Measurements from ENCODE around the gene ING3. TPM values are rescaled to one million over a fixed set of nuclear protein-coding genes. Genes with fewer than 3 reads are reported as not detected.

The ING3 gene
- total and polyA plus RNA-seq, 9 of the 15 experiments (the other 6 are each of a cell fraction or from before 2014, with no cell fraction given): 22.8 to 233 (median 50.4) TPM

- TF ChIP-seq ZBTB9 (CRISPR knock-in tag; IDR thresholded peaks at IDR 0.05) (0 out of 2 replicates have a peak, but pooled peaks have one; percentile 14), U2AF1 (optimal IDR thresholded peaks at IDR 0.05; ENCODE audit: low read depth, low read length) (no peak), CBFB (CRISPR knock-in tag; IDR thresholded peaks at IDR 0.05) (no peak), ZBTB7A (IDR thresholded peaks at IDR 0.05; ENCODE audit: borderline replicate concordance, control insufficient read depth, low read depth, low read length) (no peak), DIDO1 (tag; IDR thresholded peaks at IDR 0.05; ENCODE audit: low read depth) (no peak), PHF8 (IDR thresholded peaks at IDR 0.05; ENCODE audit: borderline replicate concordance, low read length) (no peak), ZNF12 (CRISPR knock-in tag; IDR thresholded peaks at IDR 0.05) (no peak), IRF2 (CRISPR knock-in tag; IDR thresholded peaks at IDR 0.05) (no peak), TRIM24 (IDR thresholded peaks at IDR 0.05) (0 out of 4 replicates have a peak, but pooled peaks have one; percentile 33 to 35), E2F3 (CRISPR knock-in tag; IDR thresholded peaks at IDR 0.05) (no peak), KHSRP (IDR thresholded peaks at IDR 0.05) (peak; percentile 67; the same call in 1 of the 2 replicates), BCOR (IDR thresholded peaks at IDR 0.05) (no peak), BACH1 (tag; IDR thresholded peaks at IDR 0.05) (no peak), ZNF507 (tag; conservative IDR thresholded peaks at IDR 0.05) (no peak), RFX7 (CRISPR knock-in tag; IDR thresholded peaks at IDR 0.05) (no peak), ZBTB2 (IDR thresholded peaks at IDR 0.05) (peak; percentile 43; the same call in 1 of the 2 replicates)
- TF ChIP-seq, protein P1, sequence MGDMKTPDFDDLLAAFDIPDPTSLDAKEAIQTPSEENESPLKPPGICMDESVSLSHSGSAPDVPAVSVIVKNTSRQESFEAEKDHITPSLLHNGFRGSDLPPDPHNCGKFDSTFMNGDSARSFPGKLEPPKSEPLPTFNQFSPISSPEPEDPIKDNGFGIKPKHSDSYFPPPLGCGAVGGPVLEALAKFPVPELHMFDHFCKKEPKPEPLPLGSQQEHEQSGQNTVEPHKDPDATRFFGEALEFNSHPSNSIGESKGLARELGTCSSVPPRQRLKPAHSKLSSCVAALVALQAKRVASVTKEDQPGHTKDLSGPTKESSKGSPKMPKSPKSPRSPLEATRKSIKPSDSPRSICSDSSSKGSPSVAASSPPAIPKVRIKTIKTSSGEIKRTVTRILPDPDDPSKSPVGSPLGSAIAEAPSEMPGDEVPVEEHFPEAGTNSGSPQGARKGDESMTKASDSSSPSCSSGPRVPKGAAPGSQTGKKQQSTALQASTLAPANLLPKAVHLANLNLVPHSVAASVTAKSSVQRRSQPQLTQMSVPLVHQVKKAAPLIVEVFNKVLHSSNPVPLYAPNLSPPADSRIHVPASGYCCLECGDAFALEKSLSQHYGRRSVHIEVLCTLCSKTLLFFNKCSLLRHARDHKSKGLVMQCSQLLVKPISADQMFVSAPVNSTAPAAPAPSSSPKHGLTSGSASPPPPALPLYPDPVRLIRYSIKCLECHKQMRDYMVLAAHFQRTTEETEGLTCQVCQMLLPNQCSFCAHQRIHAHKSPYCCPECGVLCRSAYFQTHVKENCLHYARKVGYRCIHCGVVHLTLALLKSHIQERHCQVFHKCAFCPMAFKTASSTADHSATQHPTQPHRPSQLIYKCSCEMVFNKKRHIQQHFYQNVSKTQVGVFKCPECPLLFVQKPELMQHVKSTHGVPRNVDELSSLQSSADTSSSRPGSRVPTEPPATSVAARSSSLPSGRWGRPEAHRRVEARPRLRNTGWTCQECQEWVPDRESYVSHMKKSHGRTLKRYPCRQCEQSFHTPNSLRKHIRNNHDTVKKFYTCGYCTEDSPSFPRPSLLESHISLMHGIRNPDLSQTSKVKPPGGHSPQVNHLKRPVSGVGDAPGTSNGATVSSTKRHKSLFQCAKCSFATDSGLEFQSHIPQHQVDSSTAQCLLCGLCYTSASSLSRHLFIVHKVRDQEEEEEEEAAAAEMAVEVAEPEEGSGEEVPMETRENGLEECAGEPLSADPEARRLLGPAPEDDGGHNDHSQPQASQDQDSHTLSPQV (IDR thresholded peaks at IDR 0.05): peak; percentile 82; the same call in 1 of the 2 replicates
- TF ChIP-seq, protein P2, sequence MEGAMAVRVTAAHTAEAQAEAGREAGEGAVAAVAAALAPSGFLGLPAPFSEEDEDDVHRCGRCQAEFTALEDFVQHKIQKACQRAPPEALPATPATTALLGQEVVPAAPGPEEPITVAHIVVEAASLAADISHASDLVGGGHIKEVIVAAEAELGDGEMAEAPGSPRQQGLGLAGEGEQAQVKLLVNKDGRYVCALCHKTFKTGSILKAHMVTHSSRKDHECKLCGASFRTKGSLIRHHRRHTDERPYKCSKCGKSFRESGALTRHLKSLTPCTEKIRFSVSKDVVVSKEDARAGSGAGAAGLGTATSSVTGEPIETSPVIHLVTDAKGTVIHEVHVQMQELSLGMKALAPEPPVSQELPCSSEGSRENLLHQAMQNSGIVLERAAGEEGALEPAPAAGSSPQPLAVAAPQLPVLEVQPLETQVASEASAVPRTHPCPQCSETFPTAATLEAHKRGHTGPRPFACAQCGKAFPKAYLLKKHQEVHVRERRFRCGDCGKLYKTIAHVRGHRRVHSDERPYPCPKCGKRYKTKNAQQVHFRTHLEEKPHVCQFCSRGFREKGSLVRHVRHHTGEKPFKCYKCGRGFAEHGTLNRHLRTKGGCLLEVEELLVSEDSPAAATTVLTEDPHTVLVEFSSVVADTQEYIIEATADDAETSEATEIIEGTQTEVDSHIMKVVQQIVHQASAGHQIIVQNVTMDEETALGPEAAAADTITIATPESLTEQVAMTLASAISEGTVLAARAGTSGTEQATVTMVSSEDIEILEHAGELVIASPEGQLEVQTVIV (CRISPR knock-in tag; IDR thresholded peaks at IDR 0.05; ENCODE audit: borderline replicate concordance): no peak
Observed at GRCh38 chr7:120987280-120987679, 36.7 kb downstream of the ING3 start (continued).
